KMS-11 (cell line): Measurements from ENCODE around the gene CCN5.

Source experiments
- H2AFZ ChIP-seq: fragments of 200-600 bp; sonication (generic); 2 replicates; pipeline ENCODE4 v1.6.1; 2016; ENCODE audit warnings: antibody characterized with exemption, mixed run types, low read depth
- H3K27ac ChIP-seq: fragments of 200-600 bp; sonication (generic); 2 replicates; pipeline ENCODE4 v1.6.1; 2016; ENCODE audit warnings: mild to moderate bottlenecking, mixed run types
- H3K27me3 ChIP-seq: fragments of 200-600 bp; sonication (generic); 2 replicates; pipeline ENCODE4 v1.6.1; 2017; ENCODE audit warnings: mild to moderate bottlenecking, low read depth, mixed run types, moderate library complexity; ENCODE audit not compliant: insufficient read depth
- H3K36me3 ChIP-seq: fragments of 200-600 bp; sonication (generic); 2 replicates; pipeline ENCODE4 v1.6.1; 2017; ENCODE audit warnings: mild to moderate bottlenecking, mixed run types; ENCODE audit not compliant: insufficient read depth
- H3K4me1 ChIP-seq: fragments of 200-600 bp; sonication (generic); 2 replicates; pipeline ENCODE4 v1.6.1; 2016; ENCODE audit warnings: mild to moderate bottlenecking, low read depth, mixed run types; ENCODE audit not compliant: poor library complexity, severe bottlenecking
- H3K4me2 ChIP-seq: fragments of 200-600 bp; sonication (generic); 2 replicates; pipeline ENCODE4 v1.7.0; 2016; ENCODE audit warnings: mild to moderate bottlenecking, mixed run types
- H3K4me3 ChIP-seq: fragments of 200-600 bp; sonication (generic); IDR thresholded peaks from 2 replicates; pipeline ENCODE4 v1.6.1; 2017; ENCODE audit warnings: low read depth, low read length, mixed read lengths; ENCODE audit not compliant: insufficient read depth
- H3K79me2 ChIP-seq: fragments of 200-600 bp; sonication (generic); 2 replicates; pipeline ENCODE4 v1.6.1; 2016; ENCODE audit warnings: low read depth, mixed run types; ENCODE audit not compliant: insufficient read depth
- H3K9ac ChIP-seq: fragments of 200-600 bp; sonication (generic); 2 replicates; pipeline ENCODE4 v1.6.1; 2016; ENCODE audit warnings: mild to moderate bottlenecking, mixed run types
- H4K20me1 ChIP-seq: fragments of 200-600 bp; sonication (generic); 2 replicates; pipeline ENCODE4 v1.6.1; 2016; ENCODE audit warnings: mild to moderate bottlenecking, mixed run types; ENCODE audit not compliant: insufficient read depth
- TF ChIP-seq, protein P1 (sequence below): fragments of 200-600 bp; sonication (generic); conservative IDR thresholded peaks from 2 replicates; pipeline ENCODE4 v1.6.1; 2017; ENCODE audit warnings: low read depth, mild to moderate bottlenecking, antibody characterized with exemption, low read length, moderate library complexity, mixed read lengths

Gene CCN5

DNA sequence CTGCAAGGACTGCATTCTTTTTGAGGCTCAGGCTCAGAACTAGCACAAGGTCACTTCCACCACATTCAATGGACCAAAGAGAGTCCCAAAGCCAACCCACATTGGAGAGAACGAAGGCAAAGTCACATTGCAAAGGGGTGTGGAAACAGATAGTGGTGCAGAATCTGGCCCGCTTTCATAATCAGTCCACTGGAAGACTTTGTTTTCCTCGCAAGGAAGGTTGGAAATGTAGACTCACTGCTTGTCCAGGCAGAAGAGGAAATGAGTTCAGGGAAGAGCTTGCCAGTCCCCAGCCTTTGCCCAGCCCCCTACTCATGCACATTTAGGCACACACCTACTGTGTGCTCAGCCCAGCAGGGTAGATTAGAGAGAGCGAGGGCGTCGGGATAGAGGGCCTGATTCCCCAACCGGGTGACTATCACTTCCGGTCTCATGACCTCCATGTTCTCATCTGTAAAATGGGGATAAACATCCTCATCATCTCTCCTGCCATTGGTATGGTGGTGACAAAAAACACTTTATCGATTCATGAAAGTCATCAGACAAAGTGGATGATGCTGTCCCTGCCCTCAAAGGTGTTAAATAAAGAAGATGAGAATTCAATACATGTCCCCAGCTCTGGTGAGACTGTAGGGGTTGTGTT is 24.3 kb upstream of the CCN5 start:
- Histone ChIP-seq H3K79me2 (no peaks in the 10 kb centered on the region), H2AFZ (no peak overlapping the region)

DNA sequence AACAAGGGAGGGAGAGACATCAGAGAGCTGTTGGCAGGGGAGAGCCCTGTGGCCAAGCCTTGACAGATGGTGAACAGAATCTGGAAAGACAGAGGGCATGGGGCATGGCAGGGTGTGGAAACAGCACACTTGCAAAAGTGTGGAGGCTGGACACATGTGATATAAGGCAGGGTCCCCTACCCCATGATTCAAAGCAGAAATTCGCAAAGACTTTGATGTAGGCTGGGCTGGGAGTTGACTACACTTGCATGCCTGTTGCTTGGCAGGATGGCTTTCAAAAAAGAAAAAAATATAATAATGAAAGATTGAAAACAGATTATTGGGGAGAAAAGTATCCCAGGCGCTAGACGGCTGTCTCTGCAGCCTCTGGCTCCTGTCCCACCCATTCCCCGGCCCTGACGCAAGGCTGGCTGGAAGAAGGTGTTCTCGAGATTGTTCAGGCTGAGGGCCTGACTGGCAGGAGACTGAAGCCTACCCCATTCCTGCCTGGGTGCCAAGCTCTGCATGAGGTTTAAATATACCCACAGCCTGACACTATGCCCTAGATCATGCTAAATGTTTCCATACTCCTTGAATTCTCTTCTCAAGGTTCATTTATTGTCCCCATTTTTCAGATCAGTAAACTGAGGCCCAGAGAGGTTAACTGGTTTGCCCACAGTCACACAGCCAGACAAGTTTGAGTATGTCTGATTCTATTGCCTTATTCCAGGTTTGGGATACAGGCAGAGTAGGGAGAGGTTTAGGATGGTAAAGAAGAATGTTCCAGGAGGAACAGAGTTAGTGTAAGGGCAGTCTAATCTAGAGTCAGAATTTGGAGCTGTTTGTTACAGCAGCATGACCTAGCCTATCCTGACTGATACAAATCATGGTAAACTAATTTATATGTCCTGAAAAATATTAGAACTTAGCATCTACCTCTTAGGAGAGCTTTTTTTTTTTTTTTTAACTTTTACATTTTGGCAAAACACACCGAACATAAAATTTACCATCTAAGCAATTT is 23.4 kb upstream of the CCN5 start:
- Histone ChIP-seq H3K4me1 (peaks cover 10% of the 10 kb centered on the region), H3K79me2 (no peaks in the 10 kb centered on the region), H3K4me3 (no peak overlapping the region), H2AFZ (no peak overlapping the region), H4K20me1 (no peaks in the 10 kb centered on the region), H3K27me3 (peaks cover 72% of the 10 kb centered on the region), H3K27ac (no peak overlapping the region), H3K36me3 (no peaks in the 10 kb centered on the region), H3K4me2 (no peak overlapping the region), H3K9ac (no peak overlapping the region)
- TF ChIP-seq, protein P1, sequence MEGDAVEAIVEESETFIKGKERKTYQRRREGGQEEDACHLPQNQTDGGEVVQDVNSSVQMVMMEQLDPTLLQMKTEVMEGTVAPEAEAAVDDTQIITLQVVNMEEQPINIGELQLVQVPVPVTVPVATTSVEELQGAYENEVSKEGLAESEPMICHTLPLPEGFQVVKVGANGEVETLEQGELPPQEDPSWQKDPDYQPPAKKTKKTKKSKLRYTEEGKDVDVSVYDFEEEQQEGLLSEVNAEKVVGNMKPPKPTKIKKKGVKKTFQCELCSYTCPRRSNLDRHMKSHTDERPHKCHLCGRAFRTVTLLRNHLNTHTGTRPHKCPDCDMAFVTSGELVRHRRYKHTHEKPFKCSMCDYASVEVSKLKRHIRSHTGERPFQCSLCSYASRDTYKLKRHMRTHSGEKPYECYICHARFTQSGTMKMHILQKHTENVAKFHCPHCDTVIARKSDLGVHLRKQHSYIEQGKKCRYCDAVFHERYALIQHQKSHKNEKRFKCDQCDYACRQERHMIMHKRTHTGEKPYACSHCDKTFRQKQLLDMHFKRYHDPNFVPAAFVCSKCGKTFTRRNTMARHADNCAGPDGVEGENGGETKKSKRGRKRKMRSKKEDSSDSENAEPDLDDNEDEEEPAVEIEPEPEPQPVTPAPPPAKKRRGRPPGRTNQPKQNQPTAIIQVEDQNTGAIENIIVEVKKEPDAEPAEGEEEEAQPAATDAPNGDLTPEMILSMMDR, result no peak

More for the DNA sequence above, 24.3 kb upstream of the CCN5 start:
- Histone ChIP-seq H3K4me3 (no peak overlapping the region), H3K9ac (no peak overlapping the region), H3K4me1 (peaks cover 8% of the 10 kb centered on the region), H4K20me1 (no peaks in the 10 kb centered on the region), H3K36me3 (no peaks in the 10 kb centered on the region), H3K27me3 (peaks cover 64% of the 10 kb centered on the region), H3K27ac (no peak overlapping the region), H3K4me2 (no peak overlapping the region)
- TF ChIP-seq, protein P1, result no peak

DNA sequence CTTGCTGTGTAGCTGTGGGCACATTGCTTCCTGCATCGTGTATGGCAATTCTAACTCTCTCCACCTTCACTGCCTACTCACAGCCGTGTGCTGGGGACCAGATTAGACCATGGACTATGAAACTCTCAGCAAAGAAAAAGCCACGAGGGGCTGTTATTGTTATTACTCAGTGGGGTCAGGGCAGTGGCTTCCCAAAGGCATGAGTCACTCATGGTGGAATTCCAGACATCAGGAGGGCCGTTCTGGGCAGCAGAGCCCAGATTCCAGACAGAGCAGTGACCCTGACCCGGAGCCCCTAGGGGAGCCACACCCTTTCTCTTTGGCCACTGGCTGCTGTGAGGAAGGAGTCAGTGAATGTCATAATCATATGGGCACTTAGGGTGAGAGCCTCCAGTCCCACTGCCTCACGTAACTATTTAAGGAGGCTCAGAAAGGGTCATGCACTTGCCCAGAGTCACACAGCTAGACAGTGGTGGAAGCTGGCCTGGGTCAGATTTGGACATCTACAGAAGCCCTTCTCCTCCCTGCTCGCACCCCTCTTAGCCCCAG is 22.2 kb upstream of the CCN5 start:
- H3K27me3 ChIP-seq, result peaks cover 83% of the 10 kb centered on the region
- H3K27ac ChIP-seq, result no peak overlapping the region
- H3K4me2 ChIP-seq, result no peak overlapping the region

DNA sequence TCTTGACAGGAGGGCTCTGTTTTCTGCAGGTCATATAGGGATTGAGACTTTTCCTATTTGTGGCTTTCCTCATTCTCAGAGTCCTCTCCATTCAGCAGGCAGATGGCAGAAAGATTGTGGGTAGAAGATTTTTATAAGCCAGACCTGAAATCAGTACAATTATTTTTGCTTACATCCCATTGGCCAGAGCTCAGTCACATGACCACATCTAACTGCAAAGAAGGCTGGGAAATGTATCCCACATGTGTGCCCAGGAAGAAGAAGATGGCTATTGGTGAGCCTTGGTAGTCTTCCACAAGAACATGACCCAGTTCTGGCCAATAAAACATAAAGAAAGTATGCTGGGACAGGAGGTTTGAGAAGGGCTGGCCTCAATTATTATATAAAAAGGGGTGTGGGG is 21.5 kb upstream of the CCN5 start:
- TF ChIP-seq, protein P1, result no peak
- no peak overlapping the region for H3K27ac ChIP-seq
- H3K27me3 ChIP-seq, result peaks cover 85% of the 10 kb centered on the region
- no peaks in the 10 kb centered on the region for H3K79me2 ChIP-seq
- H3K36me3 ChIP-seq, result no peaks in the 10 kb centered on the region
- H3K4me2 ChIP-seq, result no peak overlapping the region
- peaks cover 10% of the 10 kb centered on the region for H3K4me1 ChIP-seq
- no peak overlapping the region for H3K9ac ChIP-seq
- no peak overlapping the region for H3K4me3 ChIP-seq
- H2AFZ ChIP-seq, result no peak overlapping the region
- H4K20me1 ChIP-seq, result no peaks in the 10 kb centered on the region

More for the DNA sequence above, 22.2 kb upstream of the CCN5 start:
- TF ChIP-seq, protein P1, result no peak
- H3K36me3 ChIP-seq, result no peaks in the 10 kb centered on the region
- no peak overlapping the region for H3K9ac ChIP-seq
- peaks cover 10% of the 10 kb centered on the region for H3K4me1 ChIP-seq
- H3K4me3 ChIP-seq, result no peak overlapping the region
- H4K20me1 ChIP-seq, result no peaks in the 10 kb centered on the region
- H3K79me2 ChIP-seq, result no peaks in the 10 kb centered on the region
- no peak overlapping the region for H2AFZ ChIP-seq
